HG02852 (cell line): ENCODE results near the gene KIRREL3.

Experiments used
- ATAC-seq: cut with Tn5 transposase; IDR thresholded peaks from one replicate; pipeline ENCODE4 v1.9.1; 2021; ENCODE audit warnings: mild to moderate bottlenecking, moderate library complexity; ENCODE audit not compliant: unreplicated experiment

KIRREL3 gene

DNA sequence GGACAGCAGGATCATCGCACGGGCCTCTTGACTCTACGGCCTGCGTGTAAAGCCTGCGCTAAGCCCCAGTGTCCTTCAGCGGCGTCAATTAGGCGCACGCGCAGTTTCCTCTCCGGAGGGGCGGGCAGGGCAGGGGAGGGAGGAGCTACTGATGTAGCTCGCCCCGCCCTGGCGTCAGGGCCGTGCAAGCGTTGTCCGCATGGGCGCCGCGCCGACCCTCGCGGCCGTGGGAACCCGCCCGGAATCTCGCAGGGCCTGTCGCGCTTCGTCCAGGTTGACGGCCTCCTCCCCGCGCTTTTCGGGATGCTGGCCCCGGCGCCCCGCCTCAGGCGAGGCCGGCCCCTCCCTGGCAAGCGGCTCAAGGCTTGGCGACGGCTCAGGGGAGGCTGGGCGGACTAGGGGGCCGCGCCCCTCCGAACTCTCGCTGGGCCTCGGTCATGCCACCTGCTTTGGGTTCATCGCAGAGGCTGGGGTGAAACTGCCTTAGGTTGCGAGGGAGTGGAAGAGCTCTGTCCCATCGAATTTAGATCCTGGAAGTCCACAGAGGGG is 584.0 kb downstream of the KIRREL3 start:
- peak; percentile 70 for ATAC-seq

- no peak for ATAC-seq
Observed at GRCh38 chr11:126415669-126416420, 584.7 kb downstream of the KIRREL3 start.

DNA sequence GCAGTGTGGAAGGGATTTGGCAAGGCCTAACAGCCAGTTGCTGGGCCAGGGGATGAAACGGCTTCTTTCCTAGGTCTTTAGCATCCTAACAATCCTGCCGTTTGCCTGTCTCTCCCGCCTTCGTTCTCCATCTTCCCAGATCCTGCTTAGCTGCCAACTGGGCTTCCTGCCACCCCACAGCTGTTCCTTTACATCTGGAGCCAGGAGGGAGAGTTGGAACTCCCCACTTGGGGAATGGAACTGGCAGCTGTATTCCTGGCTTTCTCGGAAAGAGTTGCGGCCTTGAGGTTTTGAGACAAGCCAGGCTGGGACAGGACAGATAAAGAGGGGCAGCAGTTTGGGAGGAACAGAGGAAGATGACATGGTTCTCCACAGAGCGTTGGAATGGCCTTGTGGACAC is 585.4 kb downstream of the KIRREL3 start:
- ATAC-seq, result no peak

GRCh38 chr11:126414615-126415014 is 586.0 kb downstream of the KIRREL3 start:
- ATAC-seq, result no peak

DNA sequence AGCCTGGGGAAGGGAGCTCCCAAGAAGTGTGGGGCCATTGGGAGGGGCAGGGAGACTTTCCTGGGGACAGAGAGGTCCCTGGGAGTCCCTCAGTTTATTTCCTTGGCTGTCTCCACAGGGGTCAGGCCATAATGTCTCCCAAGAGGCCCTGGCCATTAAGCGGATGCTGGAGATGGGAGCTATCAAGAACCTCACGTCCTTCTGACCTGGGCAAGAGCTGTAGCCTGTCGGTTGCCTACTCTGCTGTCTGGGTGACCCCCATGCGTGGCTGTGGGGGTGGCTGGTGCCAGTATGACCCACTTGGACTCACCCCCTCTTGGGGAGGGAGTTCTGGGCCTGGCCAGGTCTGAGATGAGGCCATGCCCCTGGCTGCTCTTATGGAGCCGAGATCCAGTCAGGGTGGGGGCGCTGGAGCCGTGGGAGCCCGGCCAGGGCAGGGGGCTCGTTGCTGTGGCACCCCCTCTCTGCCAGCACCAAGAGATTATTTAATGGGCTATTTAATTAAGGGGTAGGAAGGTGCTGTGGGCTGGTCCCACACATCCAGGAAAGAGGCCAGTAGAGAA is 586.6 kb downstream of the KIRREL3 start:
- ATAC-seq, result no peak

DNA sequence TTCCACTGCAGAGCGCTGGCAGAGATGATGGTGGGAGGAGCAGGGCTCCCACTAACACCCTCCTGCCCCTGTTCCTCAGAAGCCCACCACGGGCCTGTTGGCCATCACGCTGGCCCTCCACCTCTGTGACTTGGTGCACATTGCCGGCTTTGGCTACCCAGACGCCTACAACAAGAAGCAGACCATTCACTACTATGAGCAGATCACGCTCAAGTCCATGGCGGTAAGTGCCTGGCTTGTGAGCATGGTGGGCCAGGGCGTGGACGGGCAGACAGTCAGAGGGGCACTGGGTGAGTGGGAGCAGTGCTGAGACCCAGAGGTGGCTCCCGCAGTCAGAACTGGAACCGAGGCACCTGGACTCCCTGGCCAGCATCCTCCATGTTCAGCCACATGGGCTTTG is 587.1 kb downstream of the KIRREL3 start:
- ATAC-seq, result no peak

- ATAC-seq, result no peak
Observed at GRCh38 chr11:126411971-126412381, 588.6 kb downstream of the KIRREL3 start.

DNA sequence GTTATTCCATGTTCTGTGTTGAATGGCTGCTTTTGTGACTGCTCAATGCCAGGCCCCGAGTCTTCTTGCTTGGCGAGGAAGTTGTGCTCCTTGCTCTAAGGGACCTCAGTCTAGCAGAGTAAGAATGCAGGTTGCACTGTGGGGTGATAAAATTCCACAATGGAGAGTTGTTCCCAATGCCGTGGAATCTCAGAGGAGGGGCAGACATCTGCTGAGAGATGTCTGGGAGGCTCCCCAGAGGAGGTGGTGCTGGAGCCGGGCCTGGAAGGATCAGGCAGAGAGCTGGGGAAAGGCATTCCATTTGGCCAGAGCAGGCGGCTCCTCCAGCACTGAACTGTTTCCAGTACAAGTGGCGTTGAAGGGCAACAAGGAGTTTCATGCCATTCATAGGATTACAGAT is 589.9 kb downstream of the KIRREL3 start:
- no peak for ATAC-seq

GRCh38 chr11:126409620-126409985 is 591.0 kb downstream of the KIRREL3 start:
- no peak for ATAC-seq

- ATAC-seq, result no peak
Observed at GRCh38 chr11:126408901-126409619, 591.5 kb downstream of the KIRREL3 start.

DNA sequence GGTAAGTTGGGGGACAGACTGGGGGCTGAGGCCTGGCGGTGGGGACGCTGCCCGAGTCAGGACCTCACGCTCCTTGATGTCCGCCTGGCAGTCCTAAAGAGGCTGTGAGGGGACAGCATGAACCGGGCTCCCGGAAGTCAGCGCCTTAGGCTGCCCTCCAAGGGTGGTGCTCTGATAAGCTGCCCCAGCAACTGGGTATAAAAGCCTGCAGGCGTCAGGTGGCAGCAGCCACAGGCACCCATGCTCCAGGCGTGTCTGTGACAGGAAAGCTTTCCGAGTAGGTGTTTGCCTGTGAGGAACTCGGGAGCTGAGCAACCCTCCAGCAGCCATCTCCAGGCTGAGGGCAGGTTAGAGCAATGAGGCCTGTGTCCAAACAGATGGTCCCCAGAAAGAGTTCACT is 592.1 kb downstream of the KIRREL3 start:
- ATAC-seq, result no peak

- no peak for ATAC-seq
Observed at GRCh38 chr11:126407682-126408288, 592.8 kb downstream of the KIRREL3 start.

- no peak for ATAC-seq
Observed at GRCh38 chr11:126407101-126407521, 593.5 kb downstream of the KIRREL3 start.

- no peak for ATAC-seq
Observed at GRCh38 chr11:126406368-126406767, 594.2 kb downstream of the KIRREL3 start.

GRCh38 chr11:126405906-126406305 is 594.7 kb downstream of the KIRREL3 start:
- ATAC-seq, result no peak

- ATAC-seq, result no peak
Observed at GRCh38 chr11:126405374-126405773, 595.2 kb downstream of the KIRREL3 start.

DNA sequence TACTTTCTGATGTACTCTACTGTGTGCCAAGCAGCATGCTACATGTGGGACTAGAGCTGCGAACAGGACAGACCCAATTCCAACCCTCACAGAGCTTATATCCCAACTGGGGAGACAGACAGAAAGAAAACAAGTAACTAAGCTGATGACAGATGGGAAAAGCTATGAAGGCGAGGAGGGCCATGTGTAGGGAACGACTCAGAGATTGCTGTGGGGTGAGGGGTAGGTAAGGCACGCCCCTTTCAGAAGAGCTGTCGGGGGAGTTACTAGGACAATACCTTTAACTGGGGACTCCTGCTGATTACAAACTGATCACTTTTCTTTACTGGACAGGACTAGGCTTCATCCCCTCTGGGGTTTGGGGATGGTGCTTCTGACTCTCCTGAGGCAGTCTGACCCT is 596.2 kb downstream of the KIRREL3 start:
- no peak for ATAC-seq

DNA sequence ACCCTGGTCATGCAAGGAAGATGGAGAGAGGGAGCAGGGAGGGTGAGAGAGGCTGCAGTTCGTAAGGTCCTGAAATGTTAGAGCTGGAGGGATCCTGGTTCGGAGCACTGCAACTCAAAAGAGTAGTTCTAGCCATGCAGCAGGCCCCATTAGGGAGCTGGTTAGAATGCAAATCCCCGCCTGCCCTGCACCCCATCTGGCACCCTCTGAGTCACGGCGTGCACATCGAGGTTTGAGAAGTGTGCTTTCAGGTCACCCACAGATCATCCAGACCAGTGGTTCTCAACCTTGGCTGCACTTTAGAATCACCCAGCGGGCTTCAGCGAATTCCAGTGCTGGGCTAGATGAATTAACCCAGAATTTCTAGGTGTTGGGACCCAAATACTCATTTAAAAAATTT is 596.9 kb downstream of the KIRREL3 start:
- peak; percentile 97 for ATAC-seq

DNA sequence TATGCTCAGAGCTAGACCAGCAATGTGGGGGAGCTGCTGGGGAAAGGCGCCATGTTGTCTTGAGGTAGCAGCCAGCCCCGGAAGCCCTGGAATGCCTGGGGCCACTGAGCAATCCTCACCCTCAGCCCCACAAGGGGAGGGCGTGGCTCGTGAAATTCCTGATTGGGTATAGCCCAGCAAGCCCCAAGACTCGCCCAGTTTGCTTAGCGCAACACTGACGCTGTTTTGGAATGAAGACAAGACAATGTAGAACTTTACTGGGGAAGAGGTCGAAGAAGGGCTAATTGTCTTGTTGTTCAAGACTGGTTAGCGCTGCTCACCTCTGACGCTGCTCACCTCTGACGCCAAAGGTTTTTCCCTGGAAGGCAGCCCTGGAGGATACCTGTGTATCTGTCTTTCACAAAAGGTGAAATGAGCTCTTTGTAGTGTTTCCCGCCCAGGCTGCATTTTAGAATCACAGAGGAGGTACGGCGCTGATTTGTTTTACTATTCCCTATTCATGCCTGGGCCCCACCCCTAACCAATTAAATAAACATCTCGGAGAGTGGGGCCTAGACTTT is 597.5 kb downstream of the KIRREL3 start:
- ATAC-seq, result no peak

DNA sequence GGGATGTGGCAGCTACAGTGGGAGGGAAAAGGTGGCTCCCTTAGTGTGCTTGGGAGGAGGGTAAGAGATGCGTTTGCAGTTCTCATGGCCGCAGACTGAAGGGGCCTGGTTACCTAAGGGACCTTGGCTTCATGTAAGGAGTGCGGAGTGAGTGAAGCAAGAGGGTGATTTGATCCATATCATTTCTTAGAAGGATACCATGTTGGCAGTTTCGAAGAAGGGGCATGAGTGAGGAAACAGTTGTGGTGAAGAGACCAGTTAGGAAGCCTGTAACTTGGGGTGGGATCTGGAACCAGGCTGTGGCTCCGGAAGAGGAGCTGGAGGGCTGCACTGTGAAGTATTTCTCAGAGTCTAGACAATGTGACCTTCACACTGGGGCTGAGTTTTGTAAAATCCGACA is 600.1 kb downstream of the KIRREL3 start:
- ATAC-seq, result no peak

GRCh38 chr11:126400019-126400418 is 600.6 kb downstream of the KIRREL3 start:
- no peak for ATAC-seq
